A673 (cell line): Measurements from ENCODE around the gene FTO. TPM values are rescaled to one million over a fixed set of nuclear protein-coding genes. Genes with fewer than 3 reads are reported as not detected.

Experiments
- BruUV-seq: library from RNA; stranded (reverse); fragments of 400-500 nt; replicated peaks from 2 replicates; lab custom pipeline; 2021; lab: Mats Ljungman, UMichigan
- CTCF ChIA-PET: fragments of 300-600 bp; sonication (Branson Sonifier 250); formaldehyde crosslinking; loops from one replicate; lab custom pipeline; 2022; ENCODE audit warnings: antibody characterized with exemption; lab: Charles Lee
- POLR2A ChIA-PET: fragments of 300-600 bp; sonication (Branson Sonifier 250); formaldehyde crosslinking; loops from one replicate; lab custom pipeline; 2022; ENCODE audit warnings: antibody characterized with exemption; ENCODE audit not compliant: low non-redundant PET; lab: Charles Lee
- DNase-seq: peaks from one replicate; pipeline ENCODE4 v3.0.0-alpha.2; 2015; ENCODE audit warnings: low spot score
- H3K27ac ChIP-seq: fragments of 200-600 bp; sonication (generic); 2 replicates; pipeline ENCODE4 v1.5.1; 2016; ENCODE audit warnings: mixed run types, low read depth, mild to moderate bottlenecking, mixed read lengths, antibody characterized with exemption, low read length; ENCODE audit not compliant: poor library complexity, severe bottlenecking
- H3K27me3 ChIP-seq: fragments of 200-600 bp; sonication (generic); replicated peaks from 2 replicates; pipeline ENCODE4 v1.6.1; 2017; ENCODE audit warnings: mixed run types, low read depth, mild to moderate bottlenecking, mixed read lengths, antibody characterized with exemption, low read length; ENCODE audit not compliant: insufficient read depth, poor library complexity
- H3K36me3 ChIP-seq: fragments of 200-600 bp; sonication (generic); 2 replicates; pipeline ENCODE4 v1.6.1; 2016; ENCODE audit warnings: mixed run types, mild to moderate bottlenecking, mixed read lengths, antibody characterized with exemption, low read length; ENCODE audit not compliant: insufficient read depth, poor library complexity, severe bottlenecking
- H3K4me1 ChIP-seq: fragments of 200-600 bp; sonication (generic); 2 replicates; pipeline ENCODE4 v1.6.1; 2017; ENCODE audit warnings: mixed run types, mild to moderate bottlenecking, mixed read lengths, antibody characterized with exemption, low read length; ENCODE audit not compliant: insufficient read depth, poor library complexity, severe bottlenecking
- H3K4me3 ChIP-seq: fragments of 200-600 bp; sonication (generic); 2 replicates; pipeline ENCODE4 v1.5.1; 2016; ENCODE audit warnings: low read depth, mixed run types, mild to moderate bottlenecking, mixed read lengths, low read length; ENCODE audit not compliant: poor library complexity, severe bottlenecking
- H3K9me3 ChIP-seq: fragments of 200-600 bp; sonication (generic); 2 replicates; pipeline ENCODE4 v1.6.1; 2016; ENCODE audit warnings: mixed run types, low read depth, mild to moderate bottlenecking, mixed read lengths, antibody characterized with exemption, low read length; ENCODE audit not compliant: poor library complexity, severe bottlenecking
- EZH2 ChIP-seq: fragments of 200-600 bp; sonication (generic); IDR thresholded peaks from 2 replicates; pipeline ENCODE4 v1.6.1; 2017; ENCODE audit warnings: borderline replicate concordance, low read depth, mild to moderate bottlenecking, mixed read lengths, antibody characterized with exemption, low read length; ENCODE audit not compliant: poor library complexity, severe bottlenecking
- intact Hi-C: fragments of 100-400 bp; cut with micrococcal nuclease; formaldehyde crosslinking; loops from one replicate; pipeline ENCODE4 v1.10.0; 2022; ENCODE audit not compliant: unreplicated experiment
- total RNA-seq: library from RNA; stranded (reverse); gene quantifications from 2 replicates; pipeline ENCODE4 v1.2.3, GENCODE V29; 2021
- TF ChIP-seq, protein P1 (sequence below): fragments of 300-800, 200-600 bp; sonication (generic); conservative IDR thresholded peaks from 2 replicates; pipeline ENCODE4 v1.5.1; 2017; ENCODE audit warnings: low read depth, mild to moderate bottlenecking, antibody characterized with exemption, low read length, moderate library complexity, mixed read lengths

The FTO gene
- total RNA-seq, 1 experiment from 2014 or later: 73.4 TPM

DNA sequence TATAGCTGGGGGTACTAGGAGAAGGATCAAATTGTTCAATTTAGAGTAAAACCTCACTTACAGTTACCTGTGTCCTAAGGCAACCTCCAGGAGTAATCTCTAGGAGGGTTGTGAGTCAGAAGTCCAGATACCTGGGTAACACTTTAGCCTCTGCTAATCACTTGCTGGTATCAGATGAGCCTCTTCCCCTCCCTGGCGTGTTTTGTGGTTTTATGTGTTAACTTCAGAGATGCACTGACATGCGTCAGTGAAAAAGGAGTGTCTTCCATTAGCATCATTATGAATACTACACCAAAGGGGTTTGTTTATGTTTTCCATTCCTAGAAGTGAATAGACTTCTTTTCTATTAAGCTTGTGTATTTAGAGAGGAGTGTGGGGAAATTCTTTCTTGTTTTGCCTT lies 208.2 kb downstream of the FTO start:
- intact Hi-C loops: no loop called here
- no peak for TF ChIP-seq EZH2
- TF ChIP-seq, protein P1, sequence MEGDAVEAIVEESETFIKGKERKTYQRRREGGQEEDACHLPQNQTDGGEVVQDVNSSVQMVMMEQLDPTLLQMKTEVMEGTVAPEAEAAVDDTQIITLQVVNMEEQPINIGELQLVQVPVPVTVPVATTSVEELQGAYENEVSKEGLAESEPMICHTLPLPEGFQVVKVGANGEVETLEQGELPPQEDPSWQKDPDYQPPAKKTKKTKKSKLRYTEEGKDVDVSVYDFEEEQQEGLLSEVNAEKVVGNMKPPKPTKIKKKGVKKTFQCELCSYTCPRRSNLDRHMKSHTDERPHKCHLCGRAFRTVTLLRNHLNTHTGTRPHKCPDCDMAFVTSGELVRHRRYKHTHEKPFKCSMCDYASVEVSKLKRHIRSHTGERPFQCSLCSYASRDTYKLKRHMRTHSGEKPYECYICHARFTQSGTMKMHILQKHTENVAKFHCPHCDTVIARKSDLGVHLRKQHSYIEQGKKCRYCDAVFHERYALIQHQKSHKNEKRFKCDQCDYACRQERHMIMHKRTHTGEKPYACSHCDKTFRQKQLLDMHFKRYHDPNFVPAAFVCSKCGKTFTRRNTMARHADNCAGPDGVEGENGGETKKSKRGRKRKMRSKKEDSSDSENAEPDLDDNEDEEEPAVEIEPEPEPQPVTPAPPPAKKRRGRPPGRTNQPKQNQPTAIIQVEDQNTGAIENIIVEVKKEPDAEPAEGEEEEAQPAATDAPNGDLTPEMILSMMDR: no peak
- ChIA-PET CTCF (no interaction called here), POLR2A (no interaction called here)
- Histone ChIP-seq H3K9me3 (no peaks in the 10 kb centered on the region), H3K4me1 (peaks cover 33% of the 10 kb centered on the region), H3K4me3 (no peak overlapping the region), H3K27me3 (no peaks in the 10 kb centered on the region), H3K36me3 (no peaks in the 10 kb centered on the region), H3K27ac (no peak overlapping the region)
- no peak for DNase-seq
- BruUV-seq: no TSS peak

DNA sequence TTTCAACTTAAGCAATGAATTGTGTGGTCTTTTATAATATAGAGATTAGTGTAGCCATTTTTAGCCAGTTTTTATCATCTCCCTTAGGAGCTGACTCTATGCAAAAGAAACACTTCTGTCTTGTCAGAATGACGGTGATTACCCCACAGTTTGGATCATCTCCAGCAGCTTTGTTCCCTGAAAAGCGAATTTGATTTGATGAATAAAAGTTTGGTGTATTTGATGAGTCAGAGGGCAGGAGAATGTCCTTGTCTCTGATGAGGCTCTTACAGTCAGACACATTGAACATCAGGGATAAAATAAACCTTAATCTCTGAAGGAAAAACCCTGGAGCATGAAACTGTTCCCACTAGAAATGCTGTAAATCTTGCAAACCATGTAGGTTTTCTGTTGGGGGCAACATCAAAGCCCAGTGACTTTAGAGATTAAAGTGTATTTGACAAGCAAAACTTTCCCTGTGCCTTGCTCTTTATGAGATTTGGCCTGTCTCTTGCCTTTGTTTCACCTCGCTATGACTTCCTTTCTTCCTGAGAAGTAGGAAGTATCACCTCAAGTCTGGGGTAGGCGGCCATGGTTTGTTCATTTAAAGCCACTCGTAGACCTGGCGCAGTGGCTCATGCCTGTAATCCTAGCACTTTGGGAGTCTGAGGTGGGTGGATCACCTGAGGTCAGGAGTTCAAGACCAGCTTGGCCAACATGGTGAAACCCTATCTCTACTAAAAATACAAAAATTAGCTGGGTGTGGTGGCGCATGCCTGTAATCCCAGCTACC lies 209.3 kb downstream of the FTO start:
- peak; percentile 89 for DNase-seq
- no peak for TF ChIP-seq EZH2
- TF ChIP-seq, protein P1: no peak

DNA sequence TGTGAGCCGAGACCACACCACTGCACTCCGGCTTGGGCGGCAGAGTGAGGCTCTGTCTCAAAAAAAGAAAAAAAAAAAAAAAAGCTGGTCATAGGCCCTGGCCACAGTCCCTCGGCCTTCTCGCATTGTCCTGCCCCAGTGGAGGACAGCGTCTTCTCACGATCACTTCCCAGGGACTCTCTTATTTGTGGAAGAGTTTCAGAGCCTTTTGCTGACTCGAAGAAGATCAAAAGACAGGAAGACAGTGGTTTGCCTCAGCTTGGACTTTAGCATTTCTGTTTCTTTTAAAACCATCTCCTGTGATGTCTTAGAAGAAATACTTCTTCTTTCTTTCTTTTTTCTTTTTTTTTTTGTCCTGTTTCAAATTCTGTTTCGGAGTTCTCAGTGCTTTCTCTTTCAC lies 210.0 kb downstream of the FTO start:
- Histone ChIP-seq H3K36me3 (no peaks in the 10 kb centered on the region), H3K4me3 (no peak overlapping the region), H3K9me3 (no peaks in the 10 kb centered on the region), H3K27me3 (no peaks in the 10 kb centered on the region), H3K27ac (no peak overlapping the region), H3K4me1 (peaks cover 33% of the 10 kb centered on the region)
- no TSS peak for BruUV-seq
- TF ChIP-seq EZH2: no peak
- TF ChIP-seq, protein P1: no peak
- intact Hi-C loops: no loop called here
- ChIA-PET CTCF (no interaction called here), POLR2A (no interaction called here)
- DNase-seq: no peak

More for the DNA sequence above, 209.3 kb downstream of the FTO start:
- Histone ChIP-seq H3K4me1 (peaks cover 33% of the 10 kb centered on the region), H3K27me3 (no peaks in the 10 kb centered on the region), H3K9me3 (no peaks in the 10 kb centered on the region), H3K27ac (peak overlapping the region; percentile 41), H3K4me3 (no peak overlapping the region), H3K36me3 (no peaks in the 10 kb centered on the region)
- ChIA-PET CTCF (no interaction called here), POLR2A (no interaction called here)
- intact Hi-C loops: no loop called here
- no TSS peak for BruUV-seq
